ENCODE data around the gene GPR15LG.

GPR15LG gene

DNA sequence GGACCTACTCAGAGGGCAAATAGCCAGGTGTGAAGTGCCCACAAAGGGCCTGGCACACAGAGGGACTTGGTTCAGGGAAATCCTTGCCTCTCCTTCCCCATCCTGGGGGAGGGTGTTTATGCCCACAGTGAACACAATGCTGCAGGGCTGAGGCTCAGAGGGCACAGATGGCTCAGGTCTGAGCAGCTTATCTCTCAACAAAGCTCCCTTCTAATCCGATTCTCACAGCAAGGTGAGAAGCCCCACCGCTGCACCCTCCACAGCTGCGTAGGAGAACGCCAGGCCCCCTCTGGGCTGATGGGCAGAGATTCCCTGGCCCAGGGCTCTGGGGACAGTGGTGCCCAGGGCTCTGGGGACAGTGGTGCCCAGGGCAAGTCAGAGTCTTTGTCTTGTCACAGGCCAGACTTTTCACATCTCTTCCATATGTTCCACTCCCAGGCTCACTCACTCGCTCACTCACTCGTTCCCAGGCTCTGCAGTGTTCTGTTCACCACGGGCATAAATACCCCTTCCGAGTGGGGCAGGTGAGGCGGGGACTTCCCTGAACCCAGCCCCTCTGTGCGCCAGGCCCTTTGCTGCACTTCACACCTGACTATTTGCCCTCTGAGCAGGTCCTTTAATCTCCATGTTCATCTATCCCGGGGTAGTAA lies 12.1 kb downstream of the GPR15LG start:
- Histone ChIP-seq H3K27me3 (replicated peaks) (no peaks in the 10 kb centered on the region), H3K36me3 (replicated peaks) (no peaks in the 10 kb centered on the region), H3K4me3 (ENCODE audit: low read depth, low read length) (no peak overlapping the region), H3K27ac (no peak overlapping the region)
- in situ Hi-C loops (cut with HindIII; ENCODE audit: low pct_ligation_motif_present, low sequenced_read_pairs) = no loop called here
- TF ChIP-seq, protein P1, sequence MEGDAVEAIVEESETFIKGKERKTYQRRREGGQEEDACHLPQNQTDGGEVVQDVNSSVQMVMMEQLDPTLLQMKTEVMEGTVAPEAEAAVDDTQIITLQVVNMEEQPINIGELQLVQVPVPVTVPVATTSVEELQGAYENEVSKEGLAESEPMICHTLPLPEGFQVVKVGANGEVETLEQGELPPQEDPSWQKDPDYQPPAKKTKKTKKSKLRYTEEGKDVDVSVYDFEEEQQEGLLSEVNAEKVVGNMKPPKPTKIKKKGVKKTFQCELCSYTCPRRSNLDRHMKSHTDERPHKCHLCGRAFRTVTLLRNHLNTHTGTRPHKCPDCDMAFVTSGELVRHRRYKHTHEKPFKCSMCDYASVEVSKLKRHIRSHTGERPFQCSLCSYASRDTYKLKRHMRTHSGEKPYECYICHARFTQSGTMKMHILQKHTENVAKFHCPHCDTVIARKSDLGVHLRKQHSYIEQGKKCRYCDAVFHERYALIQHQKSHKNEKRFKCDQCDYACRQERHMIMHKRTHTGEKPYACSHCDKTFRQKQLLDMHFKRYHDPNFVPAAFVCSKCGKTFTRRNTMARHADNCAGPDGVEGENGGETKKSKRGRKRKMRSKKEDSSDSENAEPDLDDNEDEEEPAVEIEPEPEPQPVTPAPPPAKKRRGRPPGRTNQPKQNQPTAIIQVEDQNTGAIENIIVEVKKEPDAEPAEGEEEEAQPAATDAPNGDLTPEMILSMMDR (IDR thresholded peaks at IDR 0.05; ENCODE audit: low read depth, low read length, missing control alignments) = no peak
- DNase-seq = no peak

DNA sequence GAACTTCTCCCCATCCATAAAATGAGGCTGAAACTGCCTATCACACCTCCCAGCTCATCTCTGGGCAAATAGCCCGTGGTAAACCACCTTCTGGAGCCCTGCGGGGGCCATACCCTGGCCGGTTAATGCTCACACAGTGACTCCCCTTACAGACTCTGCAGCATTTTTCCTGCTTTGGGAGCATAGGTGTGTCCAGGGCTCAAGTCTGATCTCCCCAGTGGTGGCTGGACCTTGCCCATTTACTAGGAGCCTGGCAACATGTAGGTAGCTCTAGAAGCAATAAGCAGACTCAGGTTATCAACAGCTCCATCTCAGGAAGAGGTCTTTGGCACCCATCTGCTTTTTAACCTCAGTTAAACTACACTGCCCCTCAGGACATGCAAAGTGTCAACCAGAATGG lies 15.2 kb downstream of the GPR15LG start:
- Histone ChIP-seq H3K36me3 (replicated peaks) (no peaks in the 10 kb centered on the region), H3K4me3 (ENCODE audit: low read depth, low read length) (no peak overlapping the region), H3K27ac (no peak overlapping the region), H3K27me3 (replicated peaks) (peaks cover 11% of the 10 kb centered on the region)
- DNase-seq = no peak
- TF ChIP-seq, protein P1 (IDR thresholded peaks at IDR 0.05; ENCODE audit: low read depth, low read length, missing control alignments) = no peak
- in situ Hi-C loops (cut with HindIII; ENCODE audit: low pct_ligation_motif_present, low sequenced_read_pairs) = no loop called here

DNA sequence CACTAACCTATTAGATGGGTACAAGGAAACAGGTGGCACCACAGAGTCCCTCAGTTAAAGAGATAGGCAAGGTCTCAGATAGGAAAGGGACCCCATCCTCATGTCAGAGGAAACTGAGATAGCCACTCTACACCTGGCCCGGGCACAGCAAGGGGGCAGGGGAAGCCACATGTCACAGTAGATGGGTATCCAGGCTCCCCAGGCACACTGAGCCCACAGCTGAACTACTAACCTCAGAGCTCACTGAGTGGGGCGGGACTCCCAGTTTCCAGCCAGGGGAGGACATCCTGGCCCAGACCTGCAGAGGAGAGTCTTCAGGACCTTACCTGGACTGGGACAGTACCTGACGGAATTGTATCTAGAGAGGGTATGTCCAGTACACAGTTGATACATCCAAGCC lies 17.0 kb downstream of the GPR15LG start:
- in situ Hi-C loops (cut with HindIII; ENCODE audit: low pct_ligation_motif_present, low sequenced_read_pairs) = no loop called here
- H3K36me3 ChIP-seq (replicated peaks) = no peaks in the 10 kb centered on the region
- H3K27me3 ChIP-seq (replicated peaks) = peaks cover 29% of the 10 kb centered on the region
- H3K4me3 ChIP-seq (ENCODE audit: low read depth, low read length) = no peak overlapping the region
- DNase-seq = no peak
- H3K27ac ChIP-seq = no peak overlapping the region
- TF ChIP-seq, protein P1 (IDR thresholded peaks at IDR 0.05; ENCODE audit: low read depth, low read length, missing control alignments) = no peak

DNA sequence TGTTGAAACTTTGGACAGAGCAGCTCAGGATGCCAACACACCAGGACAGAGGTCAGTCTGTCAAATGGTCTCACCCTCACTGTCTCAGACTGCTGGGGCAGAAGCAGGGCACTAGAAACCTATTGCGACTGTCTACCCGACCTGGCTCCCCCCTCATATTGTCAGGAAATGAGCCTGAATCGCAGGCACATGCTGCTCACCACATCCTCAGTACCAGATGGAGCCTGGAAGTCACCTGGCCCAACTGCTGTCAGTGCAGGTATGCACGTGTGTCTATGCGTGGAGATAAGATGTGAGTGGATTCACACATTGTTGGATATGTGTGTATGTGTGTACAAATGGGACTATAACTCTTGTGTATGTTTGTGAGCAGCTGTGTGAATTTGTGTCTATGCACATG lies 17.5 kb downstream of the GPR15LG start:
- peaks cover 34% of the 10 kb centered on the region for H3K27me3 ChIP-seq (replicated peaks)
- H3K4me3 ChIP-seq (ENCODE audit: low read depth, low read length) = no peak overlapping the region
- TF ChIP-seq, protein P1 (IDR thresholded peaks at IDR 0.05; ENCODE audit: low read depth, low read length, missing control alignments) = no peak
- no peaks in the 10 kb centered on the region for H3K36me3 ChIP-seq (replicated peaks)
- in situ Hi-C loops (cut with HindIII; ENCODE audit: low pct_ligation_motif_present, low sequenced_read_pairs) = no loop called here
- no peak for DNase-seq
- H3K27ac ChIP-seq = no peak overlapping the region

DNA sequence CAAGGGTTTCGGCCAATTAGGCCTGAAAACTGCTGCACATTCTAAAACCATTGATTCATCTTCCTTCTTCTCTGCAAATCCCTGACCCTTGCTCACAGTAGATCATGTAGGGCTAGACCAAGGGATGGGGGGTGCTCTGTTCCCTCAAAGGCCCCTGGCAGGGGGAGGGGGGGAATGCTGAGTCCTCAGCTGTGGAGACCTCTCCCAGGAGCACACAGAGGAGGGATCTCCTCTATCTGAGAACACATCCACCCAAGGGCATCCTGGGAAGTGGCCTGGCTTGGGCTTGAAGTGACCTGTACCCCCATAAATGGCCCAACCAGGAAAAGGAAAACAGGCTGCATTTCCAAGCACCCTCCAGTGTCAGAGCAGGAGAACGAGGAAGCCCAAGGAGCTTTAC lies 19.7 kb downstream of the GPR15LG start:
- in situ Hi-C loops (cut with HindIII; ENCODE audit: low pct_ligation_motif_present, low sequenced_read_pairs) = no loop called here
- Histone ChIP-seq H3K27ac (no peak overlapping the region), H3K4me3 (ENCODE audit: low read depth, low read length) (no peak overlapping the region), H3K27me3 (replicated peaks) (peaks cover 37% of the 10 kb centered on the region), H3K36me3 (replicated peaks) (no peaks in the 10 kb centered on the region)
- DNase-seq = no peak
- TF ChIP-seq, protein P1 (IDR thresholded peaks at IDR 0.05; ENCODE audit: low read depth, low read length, missing control alignments) = no peak

DNA sequence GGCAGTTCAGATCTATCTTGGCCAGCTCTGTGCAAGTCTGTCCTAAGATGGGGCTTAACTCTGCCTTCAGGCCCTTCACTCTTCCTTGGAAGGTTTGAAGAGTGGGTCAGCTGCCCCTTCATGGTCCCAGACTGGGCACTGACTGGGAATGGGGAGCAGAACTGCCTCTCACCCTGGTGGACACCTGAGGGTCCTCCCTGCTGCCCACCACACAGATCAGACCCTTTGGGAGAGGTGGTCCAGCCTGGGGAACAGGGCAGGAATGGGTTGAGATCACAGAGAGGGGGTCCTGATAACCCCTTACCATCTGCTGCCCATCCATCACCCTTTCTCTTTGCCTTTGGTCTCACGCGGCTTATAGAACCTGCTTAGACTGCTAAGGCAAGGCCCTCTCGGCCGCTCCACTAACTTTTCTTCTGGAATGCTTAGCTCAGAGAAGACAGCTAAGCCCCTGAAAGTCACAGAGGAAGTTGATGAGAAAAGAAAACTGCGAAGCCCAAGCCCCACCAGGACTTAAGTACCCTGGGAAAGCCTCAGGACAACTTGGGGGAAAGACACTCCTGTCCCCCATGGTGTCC lies 20.3 kb downstream of the GPR15LG start:
- TF ChIP-seq, protein P1 (IDR thresholded peaks at IDR 0.05; ENCODE audit: low read depth, low read length, missing control alignments) = no peak
- H3K27me3 ChIP-seq (replicated peaks) = peaks cover 37% of the 10 kb centered on the region
- in situ Hi-C loops (cut with HindIII; ENCODE audit: low pct_ligation_motif_present, low sequenced_read_pairs) = no loop called here
- no peak overlapping the region for H3K27ac ChIP-seq
- DNase-seq = no peak
- H3K4me3 ChIP-seq (ENCODE audit: low read depth, low read length) = peak overlapping the region; percentile 29
- no peaks in the 10 kb centered on the region for H3K36me3 ChIP-seq (replicated peaks)
